GM19240 (cell line): Measurements from ENCODE around the gene TMEM97.

Source experiments
- DNase-seq: peaks from one replicate; pipeline ENCODE4 v3.0.0; 2011; ENCODE audit warnings: low spot score; ENCODE audit not compliant: insufficient read length

The TMEM97 gene

GRCh38 chr17:28365487-28365886, 46.5 kb downstream of the TMEM97 start:
- no peak for DNase-seq

GRCh38 chr17:28366605-28367004, 47.6 kb downstream of the TMEM97 start:
- no peak for DNase-seq

- no peak for DNase-seq
These were observed 48.8 kb downstream of the TMEM97 start for GRCh38 chr17:28367641-28368305.

- DNase-seq, result no peak
These were observed 49.4 kb downstream of the TMEM97 start for GRCh38 chr17:28368306-28368831.

- no peak for DNase-seq
These were observed 50.1 kb downstream of the TMEM97 start for GRCh38 chr17:28368915-28369683.

GRCh38 chr17:28369684-28370034, 50.7 kb downstream of the TMEM97 start:
- no peak for DNase-seq

- DNase-seq, result no peak
These were observed 51.2 kb downstream of the TMEM97 start, which contains the start of gene VTN for GRCh38 chr17:28370035-28370743. TSS of gene VTN (minus strand) at chr17:28370307. CDS start at chr17:28370203, 104 bp downstream.

GRCh38 chr17:28370744-28371103, 51.7 kb downstream of the TMEM97 start:
- no peak for DNase-seq

GRCh38 chr17:28371245-28372202, 52.5 kb downstream of the TMEM97 start, which contains the start of gene SARM1:
TSS of gene SARM1 (plus strand) at chr17:28371694. CDS start at chr17:28372033, 339 bp downstream.
- DNase-seq, result peak; percentile 94

GRCh38 chr17:28372203-28372944, 53.4 kb downstream of the TMEM97 start:
- peak; percentile 24 for DNase-seq

- no peak for DNase-seq
These were observed 53.9 kb downstream of the TMEM97 start for GRCh38 chr17:28372945-28373274.
